Duodenal mucosa (tissue), 2 donors: ENCODE measurements around the gene WRAP73.
A peak's percentile ranks its signal among the peaks of the same experiment; 100 is the strongest.

ENCODE experiments used
- H3K27ac ChIP-seq: one replicate; pipeline ENCODE4 v1.7.0; 2013; ENCODE audit warnings: low read depth, low read length
- H3K27me3 ChIP-seq, 2 donors: one replicate each; pipeline ENCODE4 v1.7.0; 2013; ENCODE audit warnings: low read length in 2 of 2, control low read depth in 1 of 2; ENCODE audit not compliant: insufficient read depth in 2 of 2, control insufficient read depth in 1 of 2
- H3K36me3 ChIP-seq, 2 donors: one replicate each; pipeline ENCODE4 v1.7.0; 2013; ENCODE audit warnings: low read length in 2 of 2, control low read depth in 1 of 2; ENCODE audit not compliant: insufficient read depth in 2 of 2, control insufficient read depth in 1 of 2
- H3K4me1 ChIP-seq, 2 donors: one replicate each; pipeline ENCODE4 v1.7.0; 2013; ENCODE audit warnings: low read length in 2 of 2, control low read depth in 1 of 2; ENCODE audit not compliant: insufficient read depth in 2 of 2, control insufficient read depth in 1 of 2
- H3K4me3 ChIP-seq, 2 donors: one replicate each; pipeline ENCODE4 v1.7.0; 2013; ENCODE audit warnings: low read length in 2 of 2, low read depth in 1 of 2
- H3K9ac ChIP-seq, 2 donors: one replicate each; pipeline ENCODE4 v1.7.0; 2013; ENCODE audit warnings: low read length in 2 of 2, low read depth in 1 of 2
- H3K9me3 ChIP-seq, 2 donors: one replicate each; pipeline ENCODE4 v1.7.0; 2013; ENCODE audit warnings: low read length in 2 of 2, control low read depth in 1 of 2; ENCODE audit not compliant: control insufficient read depth in 1 of 2

WRAP73 gene

DNA sequence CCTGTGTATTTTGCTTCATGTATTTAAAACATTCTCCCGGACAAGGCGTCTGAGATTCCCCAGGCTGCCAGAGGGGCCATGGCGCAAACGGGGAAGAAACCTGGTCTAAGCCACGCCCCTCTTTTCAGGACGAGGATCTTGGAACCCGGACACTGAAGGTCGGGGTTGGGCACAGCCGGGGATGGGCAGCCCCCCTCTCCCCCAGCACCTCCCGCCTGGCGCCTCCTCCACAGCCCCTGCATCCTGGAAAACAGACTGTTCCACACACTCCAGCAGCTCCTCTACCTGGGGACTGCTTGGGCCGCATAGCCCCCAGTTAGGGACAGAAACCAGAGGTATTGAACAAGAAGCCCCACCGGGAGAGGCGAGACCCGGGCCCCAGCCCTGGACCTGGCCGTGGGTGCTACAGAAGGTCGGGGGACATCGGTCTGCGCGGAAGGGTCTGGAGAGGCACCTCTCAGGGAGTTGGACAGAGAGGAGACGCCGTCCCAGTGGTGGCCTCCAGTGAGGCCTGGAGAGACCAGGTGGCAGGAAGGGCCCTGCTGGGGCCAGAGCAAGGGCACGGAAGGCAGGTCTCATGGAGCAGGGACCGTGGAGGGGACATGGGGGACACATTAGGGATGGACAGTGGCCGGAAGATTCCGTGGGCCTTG is 7.8 kb upstream of the WRAP73 start:
- Histone ChIP-seq H3K36me3 (no peaks in the 10 kb centered on the region), H3K27ac (no peak overlapping the region), H3K4me1 (no peaks in the 10 kb centered on the region), H3K27me3 (peaks cover 28 to 44% of the 10 kb centered on the region in 2 donors), H3K9me3 (no peaks in the 10 kb centered on the region), H3K4me3 (no peak overlapping the region), H3K9ac (no peak overlapping the region)

DNA sequence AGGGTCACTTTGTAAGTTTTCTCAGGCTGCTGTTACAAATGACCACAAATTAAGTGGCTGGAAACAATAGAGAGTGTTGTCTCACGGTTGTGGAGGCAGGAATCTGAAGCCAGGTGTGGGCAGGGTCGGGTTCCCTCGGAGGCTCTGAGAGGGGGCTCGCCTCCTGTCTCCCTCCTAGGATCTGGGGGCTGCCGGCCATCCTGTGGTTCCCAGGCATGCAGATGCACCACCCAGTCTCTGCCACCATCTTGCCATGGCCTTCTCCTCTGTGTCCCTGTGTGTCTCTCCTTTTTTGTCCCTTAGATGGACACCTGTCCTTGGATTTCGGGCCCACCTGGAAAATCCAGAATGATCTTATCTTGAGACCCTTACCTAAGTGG is 7.2 kb upstream of the WRAP73 start:
- Histone ChIP-seq H3K4me1 (no peaks in the 10 kb centered on the region), H3K27ac (no peak overlapping the region), H3K27me3 (peaks cover 31 to 46% of the 10 kb centered on the region in 2 donors), H3K4me3 (no peak overlapping the region), H3K36me3 (no peaks in the 10 kb centered on the region), H3K9me3 (no peaks in the 10 kb centered on the region), H3K9ac (no peak overlapping the region)

DNA sequence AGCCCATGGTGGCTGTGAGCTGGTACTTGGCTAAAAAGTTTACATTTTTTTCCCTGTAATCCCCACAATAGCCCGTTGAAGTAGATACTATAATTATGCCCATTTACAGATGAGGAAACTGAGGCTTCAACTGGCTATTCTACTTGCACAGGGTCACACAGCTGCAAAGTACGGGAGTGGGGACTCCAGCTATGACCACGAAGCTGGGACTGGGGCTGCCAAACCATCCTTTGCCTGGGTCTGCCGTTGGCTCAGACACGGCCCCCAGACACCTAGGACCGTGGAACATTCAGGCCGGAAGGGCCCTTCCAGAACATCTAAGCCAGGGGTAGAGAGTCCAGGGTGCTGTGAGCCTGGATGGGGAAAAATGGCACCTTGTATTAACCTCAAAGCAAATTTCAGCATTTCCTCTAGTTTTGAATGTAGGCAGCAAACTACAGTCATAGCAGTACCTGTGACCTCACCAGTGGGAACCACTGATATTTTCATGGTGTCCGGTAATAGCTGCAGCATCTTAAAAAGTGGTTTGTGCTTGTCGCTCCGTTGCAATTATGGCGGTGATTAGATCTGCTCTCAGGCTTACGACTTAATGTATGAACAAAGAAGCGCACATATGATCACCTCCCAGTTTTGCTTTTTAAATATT is 6.7 kb upstream of the WRAP73 start:
- Histone ChIP-seq H3K36me3 (no peaks in the 10 kb centered on the region), H3K9me3 (no peaks in the 10 kb centered on the region), H3K27ac (no peak overlapping the region), H3K9ac (no peak overlapping the region), H3K4me3 (no peak overlapping the region), H3K4me1 (peaks cover 0 to 1% of the 10 kb centered on the region in 2 donors), H3K27me3 (peaks cover 36 to 50% of the 10 kb centered on the region in 2 donors)

DNA sequence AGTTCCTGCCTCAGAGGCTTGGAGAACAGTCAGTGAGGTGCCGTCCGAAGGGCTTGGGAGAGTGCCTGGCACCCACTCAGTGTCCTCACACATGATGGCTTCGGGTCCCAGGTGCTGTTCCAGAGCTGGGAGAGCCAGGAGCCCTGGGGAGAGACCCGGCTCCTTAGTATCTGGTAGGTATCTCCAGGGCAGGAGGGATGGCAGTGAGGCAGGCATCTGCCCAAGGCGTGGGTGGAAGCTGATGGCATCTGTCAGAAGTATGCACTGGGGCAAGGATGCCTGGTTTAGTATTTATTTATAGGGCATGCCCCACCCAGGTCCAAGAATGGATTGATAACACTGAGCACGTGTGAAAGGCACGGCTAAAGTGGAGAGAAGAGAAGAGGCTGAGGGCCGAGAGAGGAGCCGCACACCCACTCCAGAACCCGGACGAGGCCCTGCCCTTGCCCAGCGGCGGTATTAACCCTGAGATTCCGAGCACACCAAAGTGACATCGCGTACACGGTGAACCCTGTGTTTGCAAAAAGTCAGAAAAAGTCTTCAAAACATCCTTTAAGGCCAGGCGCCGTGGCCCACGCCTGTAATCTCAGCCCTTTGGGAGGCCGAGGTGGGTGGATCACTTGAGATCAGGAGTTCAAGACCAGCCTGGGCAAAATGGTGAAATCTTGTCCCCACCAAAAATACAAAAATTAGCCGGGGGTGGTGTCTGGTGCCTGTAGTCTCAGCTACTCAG is 4.8 kb upstream of the WRAP73 start:
- no peak overlapping the region for H3K27ac ChIP-seq
- H3K36me3 ChIP-seq, result no peaks in the 10 kb centered on the region
- no peak overlapping the region for H3K9ac ChIP-seq
- peaks cover 44 to 62% of the 10 kb centered on the region in 2 donors for H3K27me3 ChIP-seq
- H3K4me1 ChIP-seq, result peaks cover 0 to 3% of the 10 kb centered on the region in 2 donors
- no peaks in the 10 kb centered on the region for H3K9me3 ChIP-seq
- no peak overlapping the region for H3K4me3 ChIP-seq

DNA sequence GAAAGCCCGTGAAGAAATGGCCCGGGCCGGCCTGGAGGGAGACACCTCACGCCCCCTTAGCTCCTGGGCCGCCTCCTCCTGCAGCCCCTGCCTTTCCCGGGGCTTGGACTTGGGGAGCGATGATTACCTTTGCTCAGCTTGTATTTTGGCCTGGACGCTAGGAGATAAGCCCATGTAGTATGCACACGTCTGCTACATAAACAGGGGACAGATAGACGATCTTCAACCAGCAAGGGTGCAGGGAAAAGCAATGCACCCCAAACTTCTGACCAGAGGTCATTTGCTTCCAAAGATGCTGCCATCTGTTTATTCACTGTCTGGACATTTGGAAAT is 3.3 kb upstream of the WRAP73 start:
- peaks cover 10 to 14% of the 10 kb centered on the region in 2 donors for H3K4me1 ChIP-seq
- no peak overlapping the region for H3K4me3 ChIP-seq
- no peaks in the 10 kb centered on the region for H3K36me3 ChIP-seq
- no peak overlapping the region for H3K27ac ChIP-seq
- H3K27me3 ChIP-seq, result peaks cover 44 to 62% of the 10 kb centered on the region in 2 donors
- no peak overlapping the region for H3K9ac ChIP-seq
- H3K9me3 ChIP-seq, result no peaks in the 10 kb centered on the region

DNA sequence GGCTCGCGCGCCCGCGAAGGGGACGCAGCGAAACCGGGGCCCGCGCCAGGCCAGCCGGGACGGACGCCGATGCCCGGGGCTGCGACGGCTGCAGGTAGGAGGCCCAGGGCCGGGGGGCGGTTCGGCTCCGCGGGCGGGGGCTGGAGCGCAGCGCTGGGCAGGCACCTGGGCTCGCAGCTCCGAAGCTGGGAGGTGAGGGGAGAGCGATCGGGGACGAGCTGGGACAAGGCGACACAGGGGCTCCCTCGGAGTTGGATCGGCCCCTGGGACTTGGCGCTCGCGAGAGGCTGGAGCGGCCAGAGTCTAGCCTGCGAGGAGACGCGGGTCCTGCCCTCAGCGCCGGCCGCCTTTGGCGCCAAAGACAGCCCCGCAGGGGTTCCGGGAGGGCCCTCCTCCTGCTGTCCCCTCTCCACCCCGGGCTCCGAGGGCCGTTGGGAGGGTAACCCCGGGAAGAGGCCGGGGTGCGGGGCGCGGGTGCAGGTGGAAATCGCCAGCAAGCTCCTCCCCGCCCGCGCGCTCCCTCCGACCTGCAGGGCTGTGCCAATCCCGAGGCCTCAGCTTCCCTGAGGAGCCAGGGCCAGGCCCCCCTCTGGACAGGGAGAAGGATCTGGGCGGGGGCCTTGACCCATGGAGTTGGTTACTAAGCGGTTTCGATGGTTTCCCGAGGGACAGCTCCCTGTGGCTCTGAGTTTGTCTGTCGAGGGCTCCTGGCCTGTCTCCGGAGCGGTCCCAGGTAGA is 2.8 kb upstream of the WRAP73 start:
- peaks cover 44 to 62% of the 10 kb centered on the region in 2 donors for H3K27me3 ChIP-seq
- H3K9ac ChIP-seq, result no peak overlapping the region
- peaks cover 13 to 14% of the 10 kb centered on the region in 2 donors for H3K4me1 ChIP-seq
- no peaks in the 10 kb centered on the region for H3K36me3 ChIP-seq
- no peaks in the 10 kb centered on the region for H3K9me3 ChIP-seq
- H3K27ac ChIP-seq, result no peak overlapping the region
- peak overlapping the region; percentile 29 to 32 for H3K4me3 ChIP-seq

DNA sequence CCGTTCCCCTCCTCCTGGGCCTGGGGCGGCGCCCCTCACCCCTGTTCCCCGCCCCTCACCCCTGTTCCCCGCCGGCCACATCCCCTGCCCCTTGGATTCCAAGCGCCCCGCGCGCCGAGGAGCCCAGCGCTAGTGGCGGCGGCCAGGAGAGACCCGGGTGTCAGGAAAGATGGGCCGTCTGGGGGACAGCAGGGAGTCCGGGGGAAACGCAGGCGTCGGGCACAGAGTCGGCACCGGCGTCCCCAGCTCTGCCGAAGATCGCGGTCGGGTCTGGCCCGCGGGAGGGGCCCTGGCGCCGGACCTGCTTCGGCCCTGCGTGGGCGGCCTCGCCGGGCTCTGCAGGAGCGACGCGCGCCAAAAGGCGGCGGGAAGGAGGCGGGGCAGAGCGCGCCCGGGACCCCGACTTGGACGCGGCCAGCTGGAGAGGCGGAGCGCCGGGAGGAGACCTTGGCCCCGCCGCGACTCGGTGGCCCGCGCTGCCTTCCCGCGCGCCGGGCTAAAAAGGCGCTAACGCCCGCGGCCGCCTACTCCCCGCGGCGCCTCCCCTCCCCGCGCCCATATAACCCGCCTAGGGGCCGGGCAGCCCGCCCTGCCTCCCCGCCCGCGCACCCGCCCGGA is 2.1 kb upstream of the WRAP73 start, which contains the start of gene TP73:
Gene TP73 (plus strand): TSS at position 587 of the 618 bp plus-strand sequence. CDS start 29,850 bp downstream, outside the sequence.
- peak within 1 kb of the TSS; percentile 29 to 32 for H3K4me3 ChIP-seq
- peaks cover 44 to 56% of the 10 kb centered on the region in 2 donors for H3K27me3 ChIP-seq
- H3K36me3 ChIP-seq, result no peaks in the 10 kb centered on the region

DNA sequence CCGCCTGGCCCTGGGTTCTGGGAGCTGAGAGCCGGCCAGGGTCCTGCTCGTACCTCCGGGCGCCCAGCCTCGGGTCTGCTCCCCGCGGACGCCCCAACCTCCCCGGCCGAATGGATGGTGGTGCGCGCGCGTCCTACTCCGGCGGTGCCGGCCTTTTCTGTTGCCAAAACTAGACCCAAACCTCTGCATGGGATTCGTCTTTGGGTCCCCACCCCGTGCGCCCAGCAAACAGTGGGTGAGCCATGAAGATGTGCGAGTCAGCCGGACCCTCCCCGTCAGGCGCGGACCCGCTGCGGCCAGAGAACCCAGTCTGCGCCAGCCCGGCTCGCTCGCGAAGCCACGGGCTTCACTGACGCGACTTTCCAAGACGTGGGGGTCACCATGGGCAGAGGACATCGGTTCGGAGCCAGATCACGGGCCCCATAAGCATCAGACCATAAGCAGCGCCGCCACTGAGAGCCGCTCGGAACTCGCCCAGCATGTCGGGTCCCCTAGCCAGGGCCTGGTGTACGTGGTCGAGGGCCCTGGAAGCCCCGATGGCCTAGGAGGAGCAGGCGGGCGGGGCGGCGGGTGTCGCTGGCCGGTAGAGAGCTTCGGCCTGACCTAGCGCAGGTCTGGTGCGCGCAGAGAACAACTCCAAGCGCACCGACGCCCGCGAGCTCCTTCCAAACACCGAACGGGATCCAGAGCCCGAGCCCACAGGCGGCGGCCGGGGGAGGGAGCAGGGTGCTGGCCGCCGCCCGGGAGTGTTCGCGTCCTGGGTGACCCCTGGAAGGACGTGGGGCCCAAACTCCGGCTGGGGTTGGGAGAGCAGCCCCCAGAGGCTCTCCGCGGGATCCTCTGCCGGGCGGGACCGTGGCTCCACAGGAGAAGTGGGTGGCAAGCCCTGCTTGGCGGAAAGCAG is 1.4 kb upstream of the WRAP73 start:
- Histone ChIP-seq H3K27ac (no peak overlapping the region), H3K9ac (no peak overlapping the region), H3K4me3 (no peak overlapping the region), H3K9me3 (no peaks in the 10 kb centered on the region), H3K27me3 (peaks cover 44 to 50% of the 10 kb centered on the region in 2 donors), H3K36me3 (peaks cover 6 to 7% of the 10 kb centered on the region in 2 donors), H3K4me1 (peaks cover 14 to 17% of the 10 kb centered on the region in 2 donors)

More for the DNA sequence above, 2.1 kb upstream of the WRAP73 start, which contains the start of gene TP73:
- Histone ChIP-seq H3K4me1 (peaks cover 14 to 17% of the 10 kb centered on the region in 2 donors), H3K9ac (no peak within 1 kb of the TSS), H3K9me3 (no peaks in the 10 kb centered on the region), H3K27ac (no peak within 1 kb of the TSS)
